Mesenchymal stem cell (in vitro differentiated cells and primary cell): ENCODE results near the gene PRSS33.

Experiments used
- DNase-seq: peaks from one replicate; pipeline ENCODE4 v3.0.0-alpha.2; 2013
- H2AFZ ChIP-seq: one replicate; pipeline ENCODE4 v1.6.1; 2013; ENCODE audit warnings: low read depth, mild to moderate bottlenecking, control low read depth, inconsistent platforms, low read length, moderate library complexity
- H2AK5ac ChIP-seq: 2 replicates; pipeline ENCODE4 v1.6.1; 2013; ENCODE audit warnings: low read length, moderate library complexity, mild to moderate bottlenecking, inconsistent platforms; ENCODE audit not compliant: severe bottlenecking
- H2BK120ac ChIP-seq: one replicate; pipeline ENCODE4 v1.6.1; 2013; ENCODE audit warnings: low read depth, mild to moderate bottlenecking, inconsistent platforms, low read length, moderate library complexity
- H2BK12ac ChIP-seq, 2 experiments: one replicate each; pipeline ENCODE4 v1.6.1; 2013; ENCODE audit warnings: inconsistent platforms in 2 of 2, low read length in 2 of 2, mild to moderate bottlenecking in 2 of 2, moderate library complexity in 2 of 2, control low read depth in 1 of 2
- H2BK15ac ChIP-seq: one replicate; pipeline ENCODE4 v1.6.1; 2013; ENCODE audit warnings: mild to moderate bottlenecking, low read depth, inconsistent platforms; ENCODE audit not compliant: poor library complexity, severe bottlenecking
- H2BK5ac ChIP-seq: 2 replicates; pipeline ENCODE4 v1.6.1; 2013; ENCODE audit warnings: low read depth, mild to moderate bottlenecking, low read length, control low read depth, inconsistent platforms; ENCODE audit not compliant: poor library complexity, severe bottlenecking
- H3K14ac ChIP-seq, 2 experiments: one replicate each; pipeline ENCODE4 v1.6.1; 2013; ENCODE audit warnings: inconsistent platforms in 2 of 2, low read length in 2 of 2, control low read depth in 1 of 2, mild to moderate bottlenecking in 1 of 2, moderate library complexity in 1 of 2
- H3K18ac ChIP-seq, 2 experiments: one replicate each; pipeline ENCODE4 v1.6.1; 2013; ENCODE audit warnings: inconsistent platforms in 2 of 2, low read length in 2 of 2, control low read depth in 1 of 2, low read depth in 1 of 2, mild to moderate bottlenecking in 1 of 2
- H3K23ac ChIP-seq, 2 experiments: one replicate each; pipeline ENCODE4 v1.6.1; 2013; ENCODE audit warnings: inconsistent platforms in 2 of 2, low read length in 2 of 2, mild to moderate bottlenecking in 2 of 2, moderate library complexity in 2 of 2, control low read depth in 1 of 2
- H3K27ac ChIP-seq: 2 replicates; pipeline ENCODE4 v1.5.1; 2013; ENCODE audit warnings: mild to moderate bottlenecking, moderate library complexity, low read length, control low read depth, inconsistent platforms; ENCODE audit not compliant: poor library complexity, severe bottlenecking
- H3K27me3 ChIP-seq, 2 experiments: 2 replicates each; pipeline versions ENCODE4 v1.6.1 to v1.7.0; 2013; ENCODE audit warnings: low read length in 2 of 2, mild to moderate bottlenecking in 2 of 2, moderate library complexity in 2 of 2, control low read depth in 1 of 2, inconsistent platforms in 1 of 2; ENCODE audit not compliant: control insufficient read depth in 1 of 2, insufficient read depth in 1 of 2
- H3K36me3 ChIP-seq, 2 experiments: 2 replicates each; pipeline versions ENCODE4 v1.6.1 to v1.7.0; 2013; ENCODE audit warnings: low read length in 2 of 2, control low read depth in 1 of 2, inconsistent platforms in 1 of 2, low read depth in 1 of 2, mild to moderate bottlenecking in 1 of 2; ENCODE audit not compliant: insufficient read depth in 2 of 2, control insufficient read depth in 1 of 2
- H3K4ac ChIP-seq, 2 experiments: one replicate each; pipeline ENCODE4 v1.6.1; 2013; ENCODE audit warnings: inconsistent platforms in 2 of 2, low read length in 2 of 2, mild to moderate bottlenecking in 2 of 2, moderate library complexity in 2 of 2, control low read depth in 1 of 2, low read depth in 1 of 2
- H3K4me1 ChIP-seq: 2 replicates; pipeline ENCODE4 v1.6.1; 2013; ENCODE audit warnings: low read depth, low read length, control low read depth; ENCODE audit not compliant: control insufficient read depth, insufficient read depth
- H3K4me2 ChIP-seq: 2 replicates; pipeline ENCODE4 v1.6.1; 2013; ENCODE audit warnings: low read length, mild to moderate bottlenecking, inconsistent platforms; ENCODE audit not compliant: poor library complexity, severe bottlenecking
- H3K4me3 ChIP-seq, 2 experiments: 2 replicates each; pipeline versions ENCODE4 v1.5.1 to v1.7.0; 2013; ENCODE audit warnings: low read length in 2 of 2, mild to moderate bottlenecking in 2 of 2, control low read depth in 1 of 2, low read depth in 1 of 2; ENCODE audit not compliant: insufficient read depth in 1 of 2
- H3K79me1 ChIP-seq: replicated peaks from 2 replicates; pipeline ENCODE4 v1.6.1; 2013; ENCODE audit warnings: mild to moderate bottlenecking, control low read depth, low read length, inconsistent platforms; ENCODE audit not compliant: poor library complexity, severe bottlenecking
- H3K9ac ChIP-seq: 2 replicates; pipeline ENCODE4 v1.7.0; 2013; ENCODE audit warnings: mild to moderate bottlenecking, low read length, moderate library complexity
- H3K9me3 ChIP-seq: 2 replicates; pipeline ENCODE4 v1.7.0; 2013; ENCODE audit warnings: mild to moderate bottlenecking, low read length; ENCODE audit not compliant: control insufficient read depth
- H4K8ac ChIP-seq: one replicate; pipeline ENCODE4 v1.6.1; 2013; ENCODE audit warnings: inconsistent platforms, mild to moderate bottlenecking, low read length, moderate library complexity
- H4K91ac ChIP-seq: one replicate; pipeline ENCODE4 v1.6.1; 2013; ENCODE audit warnings: mild to moderate bottlenecking, low read length, inconsistent platforms
- WGBS: methylation state at CpG from one replicate; pipeline ENCODE4 v1.1.7; 2013; ENCODE audit warnings: mixed read lengths; 5-methylcytosine and 5-hydroxymethylcytosine counted together

PRSS33 gene

DNA sequence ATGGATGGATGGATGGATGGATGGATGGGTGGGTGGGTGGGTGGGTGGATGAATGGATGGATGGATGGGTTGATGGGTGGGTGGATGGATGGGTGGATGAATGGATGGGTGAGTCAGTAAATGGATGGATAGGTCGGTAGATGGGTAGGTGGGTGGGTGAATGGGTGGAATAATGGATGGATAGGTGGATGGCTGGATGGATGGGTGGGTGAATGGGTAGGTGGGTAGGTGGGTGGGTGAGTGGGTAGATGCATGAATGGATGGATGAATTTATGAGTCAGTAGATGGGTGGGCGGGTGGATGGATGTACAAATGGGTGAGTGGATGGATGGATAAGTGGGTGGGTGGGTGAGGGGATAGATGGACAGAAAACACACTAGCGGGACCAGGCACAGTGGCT, 47.6 kb upstream of the PRSS33 start:
- peak overlapping the region; percentile 94 for H2BK5ac ChIP-seq
- WGBS: over 99% methylated on average over 3 of the region's 3 CpGs

DNA sequence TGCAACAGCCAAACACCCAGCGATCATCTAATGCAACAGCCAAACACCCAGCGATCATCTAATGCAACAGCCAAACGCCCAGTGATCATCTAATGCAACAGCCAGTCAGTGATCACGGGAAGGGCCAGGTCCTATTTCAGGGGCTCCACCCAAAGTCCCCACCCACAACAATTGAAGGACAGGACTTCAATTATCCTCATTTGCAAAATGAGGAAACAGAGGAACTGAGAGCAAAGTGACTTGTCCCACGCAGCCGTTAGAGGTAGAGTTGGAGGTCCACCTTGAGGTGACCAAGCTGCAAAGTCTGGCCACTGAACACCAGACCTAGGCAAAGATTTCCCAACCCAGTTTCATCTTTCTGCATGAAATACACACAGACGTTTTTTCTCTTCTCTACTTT, 46.4 kb upstream of the PRSS33 start:
- no peak overlapping the region for H3K4ac ChIP-seq
- no peak overlapping the region for H2BK120ac ChIP-seq
- no peak overlapping the region for H4K8ac ChIP-seq
- no peaks in the 10 kb centered on the region for H3K79me1 ChIP-seq
- peaks cover 0 to 42% of the 10 kb centered on the region in 2 experiments for H3K27me3 ChIP-seq
- H4K91ac ChIP-seq: no peak overlapping the region
- H3K9me3 ChIP-seq: no peaks in the 10 kb centered on the region
- H3K4me2 ChIP-seq: no peak overlapping the region
- H3K27ac ChIP-seq: no peak overlapping the region
- no peak for DNase-seq
- no peak overlapping the region for H3K18ac ChIP-seq
- no peak overlapping the region for H2BK12ac ChIP-seq
- no peaks in the 10 kb centered on the region for H3K36me3 ChIP-seq
- H3K4me1 ChIP-seq: peaks cover 27% of the 10 kb centered on the region
- 95% methylated on average over 6 of the region's 7 CpGs for WGBS
- no peak overlapping the region for H3K14ac ChIP-seq
- H3K23ac ChIP-seq: no peak overlapping the region
- H2BK15ac ChIP-seq: no peak overlapping the region
- H3K4me3 ChIP-seq: no peak overlapping the region
- no peak overlapping the region for H2AFZ ChIP-seq
- no peak overlapping the region for H3K9ac ChIP-seq
- H2AK5ac ChIP-seq: no peak overlapping the region
- H2BK5ac ChIP-seq: no peak overlapping the region

More for the DNA sequence above, 47.6 kb upstream of the PRSS33 start:
- Histone ChIP-seq H3K14ac (no peak overlapping the region), H3K4me1 (peaks cover 30% of the 10 kb centered on the region), H3K27ac (peak overlapping the region; percentile 97), H3K4ac (peak overlapping the region in 1 of 2 experiments; percentile 71), H4K91ac (no peak overlapping the region), H4K8ac (no peak overlapping the region), H2BK120ac (no peak overlapping the region), H2BK12ac (no peak overlapping the region), H3K36me3 (no peaks in the 10 kb centered on the region), H2BK15ac (no peak overlapping the region), H2AK5ac (peak overlapping the region; percentile 91), H2AFZ (no peak overlapping the region), H3K79me1 (no peaks in the 10 kb centered on the region), H3K4me2 (no peak overlapping the region), H3K9ac (no peak overlapping the region), H3K18ac (no peak overlapping the region), H3K23ac (no peak overlapping the region), H3K4me3 (no peak overlapping the region), H3K27me3 (peaks cover 0 to 30% of the 10 kb centered on the region in 2 experiments), H3K9me3 (no peaks in the 10 kb centered on the region)
- no peak for DNase-seq

DNA sequence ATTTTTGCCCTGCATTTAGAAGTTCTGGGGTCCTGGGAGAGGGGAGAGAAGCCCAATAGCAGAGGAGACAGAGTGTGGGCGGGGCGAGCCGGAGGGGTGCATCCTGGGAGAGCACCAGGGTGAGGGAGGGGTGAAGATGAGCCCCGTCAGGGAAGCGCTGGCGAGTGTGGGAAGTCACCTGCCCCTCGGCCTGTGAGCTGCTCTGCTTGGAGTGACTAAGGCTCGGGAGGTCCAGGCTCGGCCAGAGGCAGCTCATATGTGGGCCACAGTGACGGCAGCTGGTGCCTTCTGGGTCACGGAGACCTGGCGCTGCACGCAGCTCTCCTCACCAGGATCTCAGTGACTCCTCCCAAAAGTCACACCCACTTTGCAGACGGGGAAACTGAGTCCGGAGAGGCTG, 43.8 kb upstream of the PRSS33 start:
- no peak overlapping the region for H3K9ac ChIP-seq
- H3K4me2 ChIP-seq: no peak overlapping the region
- H2BK12ac ChIP-seq: no peak overlapping the region
- no peak overlapping the region for H4K8ac ChIP-seq
- H4K91ac ChIP-seq: no peak overlapping the region
- no peak overlapping the region for H2BK15ac ChIP-seq
- no peak for DNase-seq
- H3K23ac ChIP-seq: no peak overlapping the region
- no peak overlapping the region for H3K4me3 ChIP-seq
- H3K27me3 ChIP-seq: peaks cover 8 to 64% of the 10 kb centered on the region in 2 experiments
- no peaks in the 10 kb centered on the region for H3K79me1 ChIP-seq
- no peak overlapping the region for H3K4ac ChIP-seq
- 88% methylated on average over 12 of the region's 15 CpGs for WGBS
- H2AFZ ChIP-seq: no peak overlapping the region
- no peak overlapping the region for H2AK5ac ChIP-seq
- H2BK120ac ChIP-seq: no peak overlapping the region
- H2BK5ac ChIP-seq: no peak overlapping the region
- peaks cover 11% of the 10 kb centered on the region for H3K4me1 ChIP-seq
- H3K14ac ChIP-seq: no peak overlapping the region
- H3K27ac ChIP-seq: no peak overlapping the region
- no peaks in the 10 kb centered on the region for H3K36me3 ChIP-seq
- no peaks in the 10 kb centered on the region for H3K9me3 ChIP-seq
- no peak overlapping the region for H3K18ac ChIP-seq

DNA sequence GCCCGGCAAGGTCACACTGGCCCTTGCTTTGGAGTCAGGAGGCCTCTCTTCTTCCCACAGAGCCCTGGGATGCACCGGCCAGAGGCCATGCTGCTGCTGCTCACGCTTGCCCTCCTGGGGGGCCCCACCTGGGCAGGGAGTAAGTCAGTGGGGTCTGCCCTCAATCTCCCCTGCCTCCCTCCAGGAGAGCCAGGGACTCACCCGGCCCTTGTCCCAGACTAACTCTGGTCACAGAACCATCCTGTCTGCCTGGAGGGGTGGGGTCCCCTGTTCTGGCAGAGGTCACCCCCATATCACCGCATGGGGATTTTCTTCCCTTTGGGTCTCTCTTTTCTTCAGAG, 43.0 kb upstream of the PRSS33 start:
- H3K9ac ChIP-seq: no peak overlapping the region
- no peaks in the 10 kb centered on the region for H3K36me3 ChIP-seq
- H3K4me2 ChIP-seq: no peak overlapping the region
- no peak overlapping the region for H3K18ac ChIP-seq
- 97% methylated on average over 5 of the region's 5 CpGs for WGBS
- peaks cover 8 to 72% of the 10 kb centered on the region in 2 experiments for H3K27me3 ChIP-seq
- peak overlapping the region; percentile 76 for H4K8ac ChIP-seq
- no peak overlapping the region for H2AFZ ChIP-seq
- no peak overlapping the region for H3K23ac ChIP-seq
- H4K91ac ChIP-seq: peak overlapping the region; percentile 34
- no peak overlapping the region for H2BK5ac ChIP-seq
- no peak overlapping the region for H2AK5ac ChIP-seq
- H3K9me3 ChIP-seq: no peaks in the 10 kb centered on the region
- no peak overlapping the region for H3K14ac ChIP-seq
- no peak for DNase-seq
- no peaks in the 10 kb centered on the region for H3K79me1 ChIP-seq
- H3K4ac ChIP-seq: no peak overlapping the region
- no peak overlapping the region for H2BK12ac ChIP-seq
- H2BK120ac ChIP-seq: no peak overlapping the region
- H3K27ac ChIP-seq: no peak overlapping the region
- H2BK15ac ChIP-seq: no peak overlapping the region
- H3K4me3 ChIP-seq: no peak overlapping the region
- H3K4me1 ChIP-seq: peaks cover 5% of the 10 kb centered on the region
